ENCODE data around the gene CHRNA7. TPM values are rescaled to one million over a fixed set of nuclear protein-coding genes. Genes with fewer than 3 reads are reported as not detected.

CHRNA7 gene
- total RNA-seq = 0.37 and 0.73 TPM in 2 replicates
- long read RNA-seq = 0 reads

DNA sequence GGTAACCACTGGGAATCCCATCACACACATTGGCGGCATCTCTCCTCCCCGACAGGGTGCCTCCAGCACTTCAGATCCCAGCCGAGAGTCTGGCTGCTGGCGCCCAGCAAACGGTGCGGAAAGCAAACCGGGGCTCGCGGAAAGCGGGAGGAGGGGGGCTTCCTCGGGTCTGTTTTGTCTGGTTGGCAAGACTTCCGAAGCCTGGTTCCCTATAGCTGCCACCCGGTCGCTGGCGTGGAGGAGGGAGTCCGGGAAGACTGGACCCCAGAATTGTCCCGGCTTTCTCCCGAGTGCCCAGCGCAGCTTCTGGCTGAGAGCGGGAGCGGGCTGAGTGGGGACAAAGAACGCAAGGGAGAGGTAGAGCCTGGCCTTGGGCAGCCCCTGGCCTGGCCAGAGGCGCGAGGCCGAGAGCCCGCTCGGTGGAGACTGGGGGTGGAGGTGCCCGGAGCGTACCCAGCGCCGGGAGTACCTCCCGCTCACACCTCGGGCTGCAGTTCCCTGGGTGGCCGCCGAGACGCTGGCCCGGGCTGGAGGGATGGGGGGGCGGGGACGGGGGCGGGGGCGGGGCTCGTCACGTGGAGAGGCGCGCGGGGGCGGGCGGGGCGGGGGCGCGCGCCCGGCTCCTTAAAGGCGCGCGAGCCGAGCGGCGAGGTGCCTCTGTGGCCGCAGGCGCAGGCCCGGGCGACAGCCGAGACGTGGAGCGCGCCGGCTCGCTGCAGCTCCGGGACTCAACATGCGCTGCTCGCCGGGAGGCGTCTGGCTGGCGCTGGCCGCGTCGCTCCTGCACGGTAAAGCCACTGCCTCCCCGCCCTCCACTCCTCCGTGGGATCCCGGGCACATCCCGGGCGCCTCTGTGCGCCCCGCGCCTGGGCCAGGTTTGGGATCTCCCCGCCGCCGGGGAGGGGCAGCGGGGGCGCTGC is at the start of gene CHRNA7:
Gene CHRNA7, plus strand, starts transcription at position 654 of the 920 bp plus-strand sequence. Its CDS starts 80 bp downstream, at position 734.
- peaks cover 74% of the 10 kb centered on the region for H3K27me3 Mint-ChIP-seq (ENCODE audit: unreplicated experiment)

GRCh38 chr15:31985607-31986006 is 44.7 kb upstream of the CHRNA7 start:
- no peak for DNase-seq (ENCODE audit: extremely low spot score, unreplicated experiment)
- Mint-ChIP-seq H3K4me3 (ENCODE audit: unreplicated experiment) (no peak overlapping the region), H3K36me3 (ENCODE audit: unreplicated experiment) (no peaks in the 10 kb centered on the region), H3K9me3 (ENCODE audit: unreplicated experiment) (no peaks in the 10 kb centered on the region), H3K27ac (ENCODE audit: unreplicated experiment) (no peak overlapping the region), H3K27me3 (ENCODE audit: unreplicated experiment) (no peaks in the 10 kb centered on the region), H3K4me1 (ENCODE audit: unreplicated experiment) (no peaks in the 10 kb centered on the region)
- TF ChIP-seq CTCF (IDR thresholded peaks at IDR 0.05) = no peak

More for the DNA sequence above, at the start of gene CHRNA7:
- TF ChIP-seq CTCF (IDR thresholded peaks at IDR 0.05) = peak; percentile 11
- peak within 1 kb of the TSS; percentile 74 for H3K4me3 Mint-ChIP-seq (ENCODE audit: unreplicated experiment)
- DNase-seq (ENCODE audit: extremely low spot score, unreplicated experiment) = no peak
- H3K27ac Mint-ChIP-seq (ENCODE audit: unreplicated experiment) = no peak within 1 kb of the TSS
- no peaks in the 10 kb centered on the region for H3K9me3 Mint-ChIP-seq (ENCODE audit: unreplicated experiment)
- peaks cover 10% of the 10 kb centered on the region for H3K4me1 Mint-ChIP-seq (ENCODE audit: unreplicated experiment)
- no peaks in the 10 kb centered on the region for H3K36me3 Mint-ChIP-seq (ENCODE audit: unreplicated experiment)

GRCh38 chr15:31993062-31993461 is 37.3 kb upstream of the CHRNA7 start:
- no peak for TF ChIP-seq CTCF (IDR thresholded peaks at IDR 0.05)
- H3K36me3 Mint-ChIP-seq (ENCODE audit: unreplicated experiment) = no peaks in the 10 kb centered on the region
- H3K27ac Mint-ChIP-seq (ENCODE audit: unreplicated experiment) = no peak overlapping the region
- no peaks in the 10 kb centered on the region for H3K4me1 Mint-ChIP-seq (ENCODE audit: unreplicated experiment)
- H3K4me3 Mint-ChIP-seq (ENCODE audit: unreplicated experiment) = no peak overlapping the region
- peaks cover 2% of the 10 kb centered on the region for H3K27me3 Mint-ChIP-seq (ENCODE audit: unreplicated experiment)
- H3K9me3 Mint-ChIP-seq (ENCODE audit: unreplicated experiment) = no peaks in the 10 kb centered on the region
- DNase-seq (ENCODE audit: extremely low spot score, unreplicated experiment) = no peak

DNA sequence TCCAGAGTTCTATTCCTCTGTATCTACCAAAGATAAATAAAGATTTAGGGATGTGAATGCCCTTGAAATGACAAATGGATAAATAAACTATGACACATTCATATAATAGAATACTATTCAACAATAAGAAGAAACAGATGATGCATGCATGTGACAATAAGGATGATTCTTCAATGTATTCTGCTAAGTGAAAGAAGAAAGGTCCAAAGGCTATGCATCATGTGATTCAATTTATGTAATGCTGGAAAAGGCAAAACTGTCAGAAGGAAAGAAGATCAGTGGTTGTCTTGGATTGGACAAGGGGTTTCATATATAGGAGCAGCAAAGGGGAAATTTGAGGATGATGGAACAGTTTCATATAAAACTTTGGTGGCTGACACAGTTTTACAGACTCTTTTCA is 32.6 kb upstream of the CHRNA7 start:
- no peaks in the 10 kb centered on the region for H3K9me3 Mint-ChIP-seq (ENCODE audit: unreplicated experiment)
- DNase-seq (ENCODE audit: extremely low spot score, unreplicated experiment) = no peak
- no peak for TF ChIP-seq CTCF (IDR thresholded peaks at IDR 0.05)
- H3K27ac Mint-ChIP-seq (ENCODE audit: unreplicated experiment) = no peak overlapping the region
- peaks cover 2% of the 10 kb centered on the region for H3K27me3 Mint-ChIP-seq (ENCODE audit: unreplicated experiment)
- H3K4me3 Mint-ChIP-seq (ENCODE audit: unreplicated experiment) = no peak overlapping the region
- H3K4me1 Mint-ChIP-seq (ENCODE audit: unreplicated experiment) = no peaks in the 10 kb centered on the region
- no peaks in the 10 kb centered on the region for H3K36me3 Mint-ChIP-seq (ENCODE audit: unreplicated experiment)

- Mint-ChIP-seq H3K27ac (ENCODE audit: unreplicated experiment) (no peak overlapping the region), H3K9me3 (ENCODE audit: unreplicated experiment) (no peaks in the 10 kb centered on the region), H3K4me1 (ENCODE audit: unreplicated experiment) (no peaks in the 10 kb centered on the region), H3K27me3 (ENCODE audit: unreplicated experiment) (no peaks in the 10 kb centered on the region), H3K36me3 (ENCODE audit: unreplicated experiment) (no peaks in the 10 kb centered on the region), H3K4me3 (ENCODE audit: unreplicated experiment) (no peak overlapping the region)
- no peak for TF ChIP-seq CTCF (IDR thresholded peaks at IDR 0.05)
- no peak for DNase-seq (ENCODE audit: extremely low spot score, unreplicated experiment)
Observed at GRCh38 chr15:32003558-32003957, 26.8 kb upstream of the CHRNA7 start.

All from osteocyte (in vitro differentiated cells).